ENCODE data around the gene ENKD1.

The ENKD1 gene

GRCh38 chr16:67648088-67648763 is 18.3 kb downstream of the ENKD1 start:
- DNase-seq, result no peak

GRCh38 chr16:67647681-67648080 is 18.9 kb downstream of the ENKD1 start:
- DNase-seq, result no peak

GRCh38 chr16:67647111-67647651 is 19.4 kb downstream of the ENKD1 start:
- no peak for DNase-seq

GRCh38 chr16:67645397-67646121 is 21.0 kb downstream of the ENKD1 start:
- no peak for DNase-seq

- no peak for DNase-seq
Measured at GRCh38 chr16:67644038-67644437, 22.5 kb downstream of the ENKD1 start.

GRCh38 chr16:67641779-67642708 is 24.5 kb downstream of the ENKD1 start:
- no peak for DNase-seq

- no peak for DNase-seq
Measured at GRCh38 chr16:67637625-67638024, 28.9 kb downstream of the ENKD1 start.

- no peak for DNase-seq
Measured at GRCh38 chr16:67636713-67637112, 29.8 kb downstream of the ENKD1 start.

GRCh38 chr16:67632415-67633172 is 34.0 kb downstream of the ENKD1 start:
- no peak for DNase-seq

GRCh38 chr16:67628216-67628615 is 38.3 kb downstream of the ENKD1 start:
- no peak for DNase-seq

- DNase-seq, result peak in 1 of 2 experiments; percentile 2
Measured at GRCh38 chr16:67613808-67614207, 52.7 kb downstream of the ENKD1 start.
